GM18870 (cell line): ENCODE results near the gene SOST.

Source experiments
- ATAC-seq: cut with Tn5 transposase; IDR thresholded peaks from one replicate; pipeline ENCODE4 v1.9.1; 2021; ENCODE audit warnings: moderate library complexity; ENCODE audit not compliant: unreplicated experiment

The SOST gene

GRCh38 chr17:43774304-43775250 is 16.0 kb upstream of the SOST start:
- ATAC-seq, result no peak

DNA sequence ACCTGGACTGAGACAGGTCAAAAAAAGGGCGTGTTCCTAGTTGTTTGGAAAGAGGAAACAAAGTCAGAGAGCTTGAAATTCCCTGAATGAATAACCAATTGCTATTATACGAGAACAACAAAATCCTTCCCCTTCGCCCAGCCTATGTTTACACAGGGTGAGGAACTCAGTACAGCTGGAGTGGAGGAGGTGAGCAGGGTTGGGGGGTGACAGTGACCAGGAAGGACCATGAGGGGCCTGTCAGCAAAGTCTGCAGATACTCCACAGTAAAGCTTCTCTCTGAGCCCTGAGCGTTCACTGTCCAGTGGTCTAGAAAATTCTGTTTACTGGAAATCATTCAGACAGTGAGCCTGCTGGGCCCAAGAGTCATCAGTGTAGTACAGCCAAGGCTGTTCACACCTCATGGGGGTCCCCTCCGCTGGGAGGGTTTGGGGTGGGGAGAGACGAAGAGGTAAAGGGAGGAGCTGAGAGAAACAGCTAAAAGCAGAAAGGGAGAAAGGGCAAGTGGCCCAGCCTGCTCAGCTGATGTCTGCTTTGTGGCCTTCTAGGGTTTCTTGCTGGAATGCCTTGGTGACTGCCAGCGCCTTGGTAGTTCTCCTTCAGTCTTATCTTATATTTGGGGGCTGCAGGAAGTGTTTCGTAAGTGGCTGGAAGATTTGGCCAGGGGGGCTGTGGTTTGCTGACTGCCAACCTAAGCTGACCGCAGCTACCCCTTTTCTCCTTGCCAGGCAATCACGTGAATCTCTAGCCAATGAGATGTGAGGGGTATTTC is 14.5 kb upstream of the SOST start:
- ATAC-seq, result no peak

DNA sequence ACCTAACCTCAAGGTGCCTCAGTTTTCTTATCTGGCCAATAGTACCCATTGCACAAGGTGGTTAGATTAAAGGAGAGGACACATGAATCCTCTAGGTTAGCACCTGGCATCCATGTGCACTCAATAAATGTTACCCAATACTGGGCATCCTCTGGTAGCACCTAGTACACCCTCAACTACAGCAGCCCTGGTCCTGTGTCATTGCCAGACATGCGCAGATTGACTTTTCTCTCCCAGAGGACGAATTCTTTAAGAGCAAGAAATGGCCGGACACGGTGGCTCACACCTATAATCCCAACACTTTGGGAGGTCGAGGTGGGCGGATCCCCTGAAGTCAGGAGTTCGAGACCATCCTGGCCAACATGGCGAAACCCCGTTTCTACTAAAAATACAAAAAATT is 12.9 kb upstream of the SOST start:
- ATAC-seq, result no peak

GRCh38 chr17:43770957-43771356 is 12.4 kb upstream of the SOST start:
- no peak for ATAC-seq

DNA sequence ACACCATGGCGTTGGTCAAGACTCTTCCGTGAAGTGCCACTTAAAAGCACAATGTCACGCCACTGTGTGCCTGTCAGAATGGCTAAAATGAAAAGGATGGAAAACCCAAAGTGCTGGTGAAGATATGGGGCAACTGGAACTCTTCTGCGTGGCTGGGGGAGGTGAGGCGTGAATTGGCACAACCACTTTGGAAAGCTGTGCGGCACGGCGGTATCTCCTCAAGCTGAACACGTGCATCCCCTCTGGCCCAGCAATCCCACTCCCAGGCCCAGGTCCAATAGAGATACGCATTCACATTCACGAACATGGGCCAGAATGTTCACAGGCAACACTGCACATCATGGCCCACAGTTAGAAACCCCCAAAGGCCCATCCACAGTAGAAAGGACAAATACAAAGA is 11.3 kb upstream of the SOST start:
- no peak for ATAC-seq

GRCh38 chr17:43769426-43769825 is 10.8 kb upstream of the SOST start:
- no peak for ATAC-seq

DNA sequence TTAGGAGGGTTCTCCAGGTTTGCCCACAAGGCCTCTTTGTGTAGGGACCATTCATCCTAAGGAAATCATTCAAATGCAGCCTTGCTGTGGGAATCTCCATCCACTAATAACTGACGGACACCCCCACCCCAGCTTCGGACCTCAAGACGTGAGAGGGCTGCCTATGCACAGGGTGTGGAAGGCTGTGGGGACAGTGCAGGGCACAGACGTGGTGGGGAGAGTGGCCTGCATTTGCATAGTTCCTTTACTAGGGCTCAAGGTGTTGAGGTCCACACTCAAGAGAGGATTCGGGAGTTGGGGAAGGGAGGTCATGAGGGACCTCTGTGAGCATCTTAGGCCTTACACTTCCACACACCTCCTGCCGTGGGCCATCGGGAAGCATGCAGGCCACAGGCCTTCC is 10.4 kb upstream of the SOST start:
- no peak for ATAC-seq

DNA sequence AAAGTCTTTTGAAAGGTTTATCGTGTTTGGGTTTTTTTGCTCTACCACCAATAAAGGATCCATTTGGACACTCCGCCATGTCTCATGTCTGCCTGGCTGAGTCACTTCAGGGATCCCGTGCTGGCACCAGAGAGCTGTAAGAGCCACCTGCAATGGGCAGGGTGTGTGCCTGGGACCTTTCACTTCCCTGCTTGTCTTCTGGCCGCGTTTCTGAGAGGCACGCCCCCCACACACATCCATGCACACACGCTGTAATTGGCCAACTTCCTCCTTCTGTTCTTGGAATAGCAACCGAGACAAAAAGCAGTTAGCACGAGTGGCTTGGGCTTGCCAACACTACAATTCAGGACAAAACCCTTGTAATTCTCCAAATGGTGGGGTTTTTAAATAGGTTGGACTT is 9.8 kb upstream of the SOST start:
- no peak for ATAC-seq

DNA sequence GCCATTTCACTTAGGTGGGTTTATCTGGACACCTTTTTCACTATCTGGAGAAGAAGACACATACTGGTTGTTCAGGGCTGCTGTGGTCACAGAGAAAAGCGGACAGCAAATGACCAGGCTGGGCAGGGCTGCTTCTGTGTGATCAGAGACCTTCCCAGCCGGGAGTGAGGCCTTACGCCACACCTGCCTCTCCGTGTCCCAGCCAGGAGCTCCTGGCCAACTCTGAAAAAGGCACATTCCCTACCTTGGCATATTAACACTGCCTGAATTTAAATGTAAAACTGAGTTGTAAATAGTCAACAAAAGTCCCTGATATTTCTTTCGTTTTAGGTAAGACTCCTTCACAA is 9.1 kb upstream of the SOST start:
- ATAC-seq, result no peak

DNA sequence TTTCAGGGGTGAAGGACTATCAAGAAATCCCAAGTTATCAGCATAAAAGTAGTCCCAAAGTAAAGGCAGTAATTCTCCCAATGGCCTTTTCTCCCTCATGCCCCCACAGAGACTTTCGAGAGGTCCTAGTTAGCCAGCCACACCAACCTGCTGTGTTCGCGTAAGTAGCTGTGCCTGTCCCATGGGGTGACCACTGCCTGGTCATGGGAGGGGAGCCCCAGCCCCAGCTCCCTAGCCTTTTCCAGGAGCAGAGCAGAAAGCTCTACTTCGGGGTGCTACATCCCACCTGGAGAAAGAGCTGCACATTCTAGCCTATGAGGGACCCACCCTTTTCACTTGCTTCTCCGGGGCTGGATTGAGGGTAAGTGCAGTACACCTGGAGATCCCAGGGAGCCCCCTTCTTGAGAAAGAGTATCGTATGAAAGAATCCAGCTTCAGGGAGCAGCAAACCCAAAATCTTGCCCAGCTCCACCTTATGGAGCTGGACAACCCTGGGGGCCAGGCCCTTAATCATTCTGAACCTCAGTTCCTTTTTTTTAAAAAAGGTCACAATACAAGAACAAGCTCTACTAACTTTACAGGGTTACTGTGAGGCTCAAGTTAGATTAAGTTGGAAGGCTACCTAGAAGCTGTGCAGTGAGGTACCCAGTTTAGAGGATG is 8.6 kb upstream of the SOST start:
- ATAC-seq, result no peak

- no peak for ATAC-seq
Measured at GRCh38 chr17:43766413-43767052, 7.9 kb upstream of the SOST start.

DNA sequence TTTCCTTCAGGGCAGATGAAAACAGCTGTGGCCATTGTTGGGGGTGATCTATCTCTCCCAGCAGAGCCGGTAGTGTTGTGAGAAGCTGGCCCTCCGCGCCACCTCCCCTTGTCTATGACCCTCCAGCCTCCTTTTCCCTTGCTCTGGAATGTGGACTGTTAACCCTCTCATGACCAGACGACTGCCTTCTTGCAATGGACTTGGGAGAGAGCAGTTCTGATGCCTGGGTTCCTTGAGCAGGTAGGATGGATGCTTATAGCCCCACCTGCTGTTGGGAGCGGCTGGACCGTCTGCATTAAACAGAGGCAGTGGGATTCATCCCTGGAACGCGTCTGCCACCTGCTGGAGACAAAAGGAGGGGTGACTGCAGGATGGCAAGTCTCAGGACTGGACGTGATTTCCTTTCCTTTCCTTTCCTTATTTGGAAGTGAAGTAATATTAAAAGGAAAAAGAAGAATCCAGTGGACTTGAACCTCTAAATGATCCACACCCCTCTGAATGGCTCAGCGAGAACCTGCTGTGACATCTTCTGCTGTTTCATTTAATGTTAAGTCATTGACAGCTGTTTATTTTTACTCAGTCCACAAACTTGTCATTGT is 1.8 kb upstream of the SOST start:
- no peak for ATAC-seq

- ATAC-seq, result no peak
Measured at GRCh38 chr17:43759836-43760235, 1.2 kb upstream of the SOST start.

GRCh38 chr17:43758086-43758485 is 505 bp downstream of the SOST start:
- ATAC-seq, result no peak

DNA sequence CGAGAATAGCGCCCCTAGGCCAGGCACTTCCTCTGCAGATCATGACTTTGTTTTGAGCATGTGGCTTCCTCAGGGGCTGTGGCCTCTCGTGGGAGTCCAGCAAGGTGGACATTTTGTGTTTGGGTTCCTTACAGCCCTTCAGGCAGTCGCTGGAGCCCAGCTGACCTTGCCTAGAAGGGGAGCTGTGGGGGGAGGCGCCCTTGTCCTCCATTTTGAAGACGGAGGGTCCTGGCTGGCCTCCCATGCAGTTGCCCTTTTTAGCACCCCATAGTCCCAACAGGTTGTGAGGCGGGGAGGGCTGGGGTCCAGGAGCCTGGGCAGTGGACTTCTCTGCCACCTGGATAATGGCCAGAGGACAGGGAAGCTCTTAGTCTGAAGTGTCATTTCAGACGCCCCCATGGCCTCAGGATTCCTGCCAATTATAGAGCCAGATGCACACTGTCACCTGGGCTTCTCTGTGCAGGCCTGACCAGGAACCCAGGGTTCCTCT is 1.4 kb downstream of the SOST start:
- no peak for ATAC-seq

DNA sequence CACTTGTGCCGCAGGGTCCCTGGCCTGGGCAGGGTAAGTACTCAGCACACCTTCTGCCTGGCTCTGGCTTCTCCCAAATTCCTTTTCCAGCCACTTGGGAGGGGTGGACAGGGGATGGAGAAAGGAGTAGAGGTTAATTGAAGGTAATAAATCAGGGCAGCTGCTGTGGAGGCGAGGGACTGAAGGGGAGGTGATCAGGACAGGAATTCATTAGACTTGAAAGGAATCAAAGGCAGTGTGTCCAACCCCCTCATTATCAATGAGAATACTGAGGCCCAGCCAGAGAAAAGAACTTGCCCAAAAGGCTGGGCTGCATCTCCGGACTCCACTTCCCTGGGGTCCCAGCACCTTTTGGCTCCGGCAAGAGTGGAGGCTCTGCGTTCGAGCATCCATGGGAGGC is 2.4 kb downstream of the SOST start:
- ATAC-seq, result no peak

GRCh38 chr17:43755389-43755875 is 3.2 kb downstream of the SOST start:
- ATAC-seq, result no peak

DNA sequence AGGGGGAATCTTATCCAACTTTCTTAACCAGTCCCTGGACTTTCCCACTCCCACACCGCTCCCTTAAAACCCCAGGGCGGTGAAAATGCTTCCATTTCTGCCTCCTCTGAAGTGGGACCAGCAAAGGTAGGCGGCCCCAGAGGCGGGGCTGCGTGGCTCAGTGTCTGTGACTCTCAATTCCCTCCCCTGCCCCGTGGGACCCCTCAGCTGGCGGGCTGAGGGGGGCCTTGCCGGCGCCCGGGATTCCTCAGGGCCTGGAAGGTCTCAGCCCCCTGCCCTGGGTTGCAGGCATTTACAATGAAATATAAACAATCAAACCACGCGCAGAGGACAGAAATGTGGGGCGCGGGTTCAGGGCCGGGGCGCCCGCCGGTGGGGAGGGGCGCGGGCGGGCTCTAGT is 3.6 kb downstream of the SOST start:
- no peak for ATAC-seq

DNA sequence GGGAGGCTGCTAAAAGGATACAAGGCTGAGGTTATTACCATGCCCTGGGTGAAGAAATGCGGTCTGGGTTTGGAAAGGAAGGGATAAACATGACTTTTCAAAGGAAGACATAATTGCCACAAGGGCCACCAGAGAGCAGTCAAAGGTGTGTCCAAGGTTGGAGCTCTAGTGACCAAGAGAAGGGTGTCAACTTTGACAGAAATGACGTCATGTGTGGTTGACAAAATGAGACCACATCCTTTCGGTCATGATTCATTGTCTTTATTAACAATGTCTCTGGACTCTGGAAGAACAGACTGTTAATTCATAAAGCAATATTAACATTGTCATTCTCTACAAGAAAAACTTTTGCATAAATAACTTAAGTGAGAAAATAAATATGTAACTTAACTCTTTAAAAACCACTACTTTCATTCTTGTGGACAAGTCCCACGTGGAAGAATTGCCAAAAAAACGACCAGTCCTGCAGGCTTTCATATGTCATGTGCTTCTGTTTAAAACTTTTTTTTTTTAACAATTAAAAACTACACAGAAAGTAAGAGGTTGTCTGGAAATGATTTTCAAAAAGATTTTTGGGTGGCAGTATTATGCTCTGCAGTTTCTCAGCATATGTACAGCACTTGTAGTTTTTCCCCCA is 5.0 kb downstream of the SOST start:
- ATAC-seq, result no peak

GRCh38 chr17:43750153-43750552 is 8.4 kb downstream of the SOST start:
- ATAC-seq, result no peak
